Stimulated activated CD8-positive, alpha-beta memory T cell treated with anti-CD3 and anti-CD28 coated beads, Interleukin-15, amount 100 ng/mL, for 1 hour (primary cell): Measurements from ENCODE around the gene S1PR1.
"Not testable (repeated sequence)": the region's sequence is repeated elsewhere in the genome, so short reads cannot be mapped to it uniquely, and the experiment has no call there.

ENCODE experiments used
- DNase-seq: peaks from one replicate; pipeline ENCODE4 v3.0.0-alpha.2; 2020; ENCODE audit warnings: low read depth

Gene S1PR1

DNA sequence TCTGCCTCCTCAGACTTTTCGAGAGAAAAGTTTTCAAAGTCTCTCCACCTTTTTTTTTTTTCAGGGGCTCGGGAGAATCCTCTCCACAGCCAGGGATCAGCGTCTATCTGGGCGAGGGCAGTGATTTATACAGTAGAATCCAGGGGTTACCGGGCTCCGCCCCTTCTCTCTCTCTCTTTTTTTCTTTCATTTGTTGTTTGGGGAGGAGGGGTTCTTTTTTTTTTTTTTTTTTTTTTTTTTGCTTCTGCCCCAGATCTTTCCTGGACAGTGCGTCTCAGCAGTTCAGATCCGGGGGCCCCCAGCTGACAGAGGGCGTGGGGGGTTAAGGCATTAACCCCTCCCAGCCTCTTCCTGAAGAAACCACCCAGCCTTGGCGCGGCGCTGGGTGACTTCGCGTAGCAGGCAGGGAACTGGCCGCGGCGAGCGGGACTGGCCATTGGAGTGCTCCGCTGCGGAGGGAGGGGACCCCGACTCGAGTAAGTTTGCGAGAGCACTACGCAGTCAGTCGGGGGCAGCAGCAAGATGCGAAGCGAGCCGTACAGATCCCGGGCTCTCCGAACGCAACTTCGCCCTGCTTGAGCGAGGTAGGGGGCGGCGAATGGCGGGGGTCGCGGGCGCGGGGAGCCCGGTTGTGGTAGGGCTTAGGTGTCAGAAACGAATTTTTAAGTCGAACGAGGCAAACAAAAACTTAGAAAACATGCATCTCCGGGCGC, at the start of gene S1PR1:
Gene S1PR1 (plus strand): TSS at position 504 of the 713 bp plus-strand sequence. CDS start 1,966 bp downstream, outside the sequence.
- DNase-seq = peak; percentile 47

DNA sequence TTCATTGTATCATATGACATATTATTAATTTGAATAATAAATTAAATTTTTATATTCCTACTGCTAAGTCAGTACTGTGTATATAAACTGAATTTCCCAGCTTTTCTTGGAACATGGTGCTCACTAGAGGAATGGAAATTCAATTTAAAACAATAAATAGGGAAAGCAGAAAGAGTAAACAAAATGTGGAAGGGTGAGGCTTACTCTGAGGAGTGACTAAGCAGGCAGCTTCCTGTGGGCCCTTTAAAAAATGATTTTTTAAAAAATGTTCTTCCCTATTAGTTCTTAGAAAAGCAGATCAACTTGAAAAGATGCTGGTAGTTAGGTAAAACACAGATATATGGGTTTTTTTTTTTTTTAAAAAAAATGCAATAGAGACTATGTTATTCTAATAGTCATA, 49.5 kb upstream of the S1PR1 start:
- DNase-seq = no peak

DNA sequence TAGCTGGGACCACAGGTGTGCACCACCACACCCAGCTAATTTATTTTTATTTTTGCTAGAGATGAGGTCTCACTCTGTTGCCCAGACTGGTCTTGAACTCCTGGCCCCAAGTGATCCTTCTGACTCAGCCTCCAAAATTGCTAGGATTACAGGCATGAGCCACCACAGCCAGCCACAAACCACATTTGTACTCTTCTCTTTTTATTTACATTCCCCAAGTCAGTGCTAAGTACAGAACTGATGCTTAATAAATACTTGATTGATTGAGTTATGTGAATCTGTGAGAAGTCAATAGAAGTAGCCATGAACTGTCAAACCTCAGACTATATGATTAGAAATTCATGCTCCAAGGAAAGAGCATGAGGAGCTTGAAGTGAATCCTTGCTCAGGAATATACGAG, 48.5 kb upstream of the S1PR1 start:
- no peak for DNase-seq

DNA sequence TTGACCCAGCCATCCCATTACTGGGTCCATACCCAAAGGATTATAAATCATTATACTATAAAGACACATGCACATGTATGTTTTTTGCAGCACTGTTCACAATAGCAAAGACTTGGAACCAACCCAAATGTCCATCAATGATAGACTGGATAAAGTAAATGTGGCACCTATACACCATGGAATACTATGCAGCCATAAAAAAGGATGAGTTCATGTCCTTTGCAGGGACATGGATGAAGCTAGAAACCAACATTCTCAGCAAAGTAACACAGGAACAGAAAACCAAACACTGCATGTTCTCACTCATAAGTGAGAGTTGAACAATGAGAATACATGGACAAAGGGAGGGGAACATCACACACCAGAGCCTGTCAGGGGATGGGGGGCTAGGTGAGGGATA, 47.9 kb upstream of the S1PR1 start:
- DNase-seq = not testable (repeated sequence)

DNA sequence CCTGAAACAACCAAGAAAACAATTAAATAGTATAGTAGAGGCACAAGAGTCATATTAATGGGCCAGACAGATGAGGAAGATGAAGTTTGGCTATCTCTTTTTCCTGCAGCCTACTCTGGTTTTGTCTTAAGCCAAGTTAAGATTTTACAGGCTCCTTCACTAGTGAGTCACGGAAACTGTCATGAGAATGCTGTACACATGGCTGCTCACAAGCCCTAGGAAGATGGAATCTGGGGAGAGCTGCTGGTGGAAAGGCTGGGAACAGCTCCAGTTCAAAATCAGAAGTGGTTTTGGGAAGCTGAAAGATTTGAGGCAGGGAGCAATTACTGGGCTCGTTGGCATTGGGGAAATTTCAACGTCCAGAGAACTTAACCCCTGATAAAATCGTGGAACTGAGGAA, 46.4 kb upstream of the S1PR1 start:
- no peak for DNase-seq

DNA sequence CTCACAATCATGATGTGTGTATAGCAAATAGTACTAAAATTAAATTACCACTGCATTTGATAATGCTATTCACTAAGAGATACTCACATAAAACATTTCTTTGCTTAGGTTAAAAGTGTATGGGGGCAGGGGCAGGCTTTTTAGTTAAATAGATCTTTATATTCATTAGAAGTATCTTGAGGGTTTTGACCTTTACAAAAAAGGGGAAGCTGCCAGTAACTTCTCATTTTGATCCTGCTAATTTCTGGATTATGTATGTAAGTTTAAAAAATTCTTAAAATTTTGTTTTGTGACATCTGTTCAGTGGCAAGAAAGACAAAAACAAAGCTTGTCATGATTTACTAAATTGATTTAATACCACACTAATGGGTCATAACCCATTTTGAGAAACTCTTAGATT, 45.8 kb upstream of the S1PR1 start:
- DNase-seq = no peak

DNA sequence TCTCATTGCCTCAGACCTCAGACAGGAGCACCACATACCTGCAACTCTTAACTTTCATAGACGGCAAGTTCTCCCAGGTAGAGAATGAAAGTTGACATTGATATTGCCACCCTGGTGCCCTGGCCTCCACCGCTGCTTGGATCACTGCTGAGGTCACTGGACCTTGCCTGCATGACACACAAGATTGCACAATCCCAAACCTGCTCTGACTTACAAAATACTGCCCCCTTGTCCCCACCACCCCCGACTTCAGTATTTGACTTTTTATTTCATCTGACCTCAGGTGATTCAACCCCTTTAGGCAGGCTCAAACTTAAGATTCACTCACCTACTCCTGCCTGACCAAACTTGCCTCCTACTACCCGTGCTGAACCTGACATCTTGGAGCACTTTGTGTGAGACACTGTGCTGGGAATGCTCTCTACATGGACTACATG, 43.1 kb upstream of the S1PR1 start:
- no peak for DNase-seq

DNA sequence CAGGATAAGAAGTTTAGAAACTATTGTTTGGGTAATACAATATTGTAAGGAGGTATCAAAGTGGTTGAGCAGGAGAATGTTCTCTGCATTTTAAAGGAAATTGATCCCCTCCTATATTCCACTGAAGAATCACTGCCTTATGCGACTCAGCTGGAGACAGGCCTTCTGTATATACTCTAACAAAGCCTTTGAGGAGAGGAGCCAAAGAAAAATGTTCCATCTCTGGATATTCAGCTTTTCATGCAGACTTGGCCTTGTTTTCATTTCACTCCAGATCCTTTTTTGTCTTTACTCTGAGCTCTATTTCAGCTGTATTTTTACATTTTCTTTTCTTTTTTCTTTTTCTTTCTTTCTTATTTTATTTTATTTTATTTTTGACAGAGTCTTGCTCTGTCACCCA, 42.1 kb upstream of the S1PR1 start:
- no peak for DNase-seq

DNA sequence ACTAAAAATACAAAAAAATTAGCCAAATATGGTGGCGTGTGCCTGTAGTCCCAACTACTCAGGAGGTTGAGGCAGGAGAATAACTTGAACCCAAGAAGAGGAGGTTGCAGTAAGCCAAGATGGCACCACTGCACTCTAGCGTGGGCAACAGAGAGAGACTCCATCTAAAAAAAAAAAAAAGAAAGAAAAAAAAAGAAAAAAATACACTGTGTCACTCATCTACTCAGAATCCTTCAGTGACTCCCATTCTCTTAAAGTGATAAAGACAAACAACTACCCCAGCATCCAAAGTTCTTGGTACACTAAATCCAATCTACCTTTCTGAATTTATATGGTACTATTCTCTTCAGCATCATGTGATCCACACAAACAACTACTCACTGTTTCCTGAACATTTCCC, 40.2 kb upstream of the S1PR1 start:
- no peak for DNase-seq

DNA sequence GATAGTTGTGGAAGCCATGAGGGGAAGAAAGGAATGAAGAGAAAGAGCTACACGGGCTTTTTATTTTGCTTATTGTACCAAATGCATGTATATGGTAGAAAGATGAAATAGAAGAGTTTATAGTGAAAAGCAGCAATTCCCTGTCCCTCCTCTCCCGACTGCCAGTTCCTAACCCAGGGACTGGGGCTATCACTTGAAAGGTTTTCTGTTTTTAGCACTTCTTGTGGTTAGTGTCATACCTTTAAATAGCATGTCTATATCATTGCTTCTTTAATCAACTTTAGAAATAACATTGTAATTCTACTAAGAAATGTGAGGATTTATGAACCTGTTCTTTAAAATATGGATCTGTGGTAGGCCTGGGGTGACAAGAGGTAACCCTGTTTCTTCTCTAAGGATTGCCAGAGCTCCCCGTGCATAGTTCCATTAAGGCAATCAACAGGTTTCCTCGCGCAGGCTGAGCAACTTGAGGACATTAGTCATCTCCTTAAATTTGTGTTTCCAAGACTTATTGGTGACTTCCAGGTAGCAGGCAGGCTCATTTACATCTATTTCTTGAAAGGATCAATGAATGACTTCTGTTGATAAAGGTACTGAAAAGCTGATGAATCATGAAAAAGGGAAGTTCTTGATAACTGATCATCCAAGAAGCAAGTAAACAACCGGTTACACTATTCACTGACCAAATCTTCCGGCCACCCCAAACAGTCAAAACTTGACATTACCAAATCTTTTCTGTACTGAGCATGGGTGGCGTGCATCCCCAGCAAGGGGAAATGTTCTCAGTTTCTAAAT, 37.8 kb upstream of the S1PR1 start:
- no peak for DNase-seq

DNA sequence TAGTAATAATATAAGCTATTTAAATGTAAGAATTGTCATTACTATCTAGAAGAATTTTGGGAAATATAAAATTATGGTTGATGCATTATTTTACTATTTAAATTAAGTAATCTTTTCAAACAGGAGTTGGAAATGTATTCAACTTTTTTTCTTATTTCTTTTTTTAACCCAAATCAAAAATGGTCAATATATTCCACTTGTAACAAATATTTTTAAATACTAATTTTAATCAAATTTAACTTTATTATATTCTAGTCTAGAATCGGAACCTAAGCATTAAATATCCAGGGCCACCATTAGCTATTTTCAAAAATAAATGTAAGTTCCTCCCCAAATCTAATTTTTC, 37.2 kb upstream of the S1PR1 start:
- no peak for DNase-seq

DNA sequence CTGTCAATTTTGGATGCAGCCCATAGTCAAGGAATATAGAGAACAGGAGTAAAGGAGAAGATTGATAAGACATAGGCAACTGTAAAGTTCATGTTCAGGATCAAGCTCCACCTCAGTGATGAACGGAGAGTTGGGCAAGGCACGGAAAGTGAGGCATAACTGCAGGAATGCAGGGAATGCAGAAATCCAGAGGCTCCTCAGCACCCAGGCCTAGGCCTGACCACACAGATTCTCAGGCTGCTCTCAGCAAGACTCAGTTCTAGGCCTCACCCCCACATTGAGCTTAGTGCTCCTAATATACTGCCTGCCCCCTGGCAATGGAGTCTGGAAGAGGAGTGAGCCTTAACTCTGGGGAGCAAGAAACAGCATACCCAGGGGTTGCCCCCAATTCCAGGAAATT, 36.3 kb upstream of the S1PR1 start:
- no peak for DNase-seq

DNA sequence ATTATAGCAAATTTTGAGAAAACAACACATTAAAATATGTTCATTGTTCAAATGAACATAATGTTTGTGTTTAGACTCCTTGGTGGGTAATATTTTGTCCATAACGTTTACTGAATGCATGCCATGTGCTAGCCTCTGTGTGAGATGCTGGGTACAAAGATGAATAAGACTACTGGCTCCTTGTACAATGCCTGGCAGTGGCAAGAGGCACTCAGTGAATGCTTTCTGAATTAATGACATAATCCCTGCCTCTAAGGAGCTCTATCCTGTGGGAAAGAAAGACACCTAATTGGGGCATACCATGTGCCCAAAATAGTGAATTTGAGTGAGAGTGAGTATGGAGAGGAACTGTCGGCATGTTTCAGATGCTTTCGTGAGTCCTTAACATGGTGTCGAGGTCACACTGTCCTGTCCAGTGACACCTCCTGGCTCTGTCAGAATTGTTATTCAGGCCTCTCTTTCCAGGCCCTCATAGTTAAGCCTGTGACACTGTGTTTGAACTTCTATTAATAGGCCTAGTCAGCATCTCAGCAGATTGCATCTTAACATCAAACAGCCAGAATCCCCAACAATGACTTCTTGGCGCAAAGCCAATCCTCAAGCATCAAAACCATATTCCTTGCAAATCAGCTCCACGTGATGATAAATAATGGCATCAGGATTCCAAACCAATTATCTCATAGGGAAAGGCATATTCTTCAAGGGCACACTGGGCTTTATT, 32.8 kb upstream of the S1PR1 start:
- no peak for DNase-seq

DNA sequence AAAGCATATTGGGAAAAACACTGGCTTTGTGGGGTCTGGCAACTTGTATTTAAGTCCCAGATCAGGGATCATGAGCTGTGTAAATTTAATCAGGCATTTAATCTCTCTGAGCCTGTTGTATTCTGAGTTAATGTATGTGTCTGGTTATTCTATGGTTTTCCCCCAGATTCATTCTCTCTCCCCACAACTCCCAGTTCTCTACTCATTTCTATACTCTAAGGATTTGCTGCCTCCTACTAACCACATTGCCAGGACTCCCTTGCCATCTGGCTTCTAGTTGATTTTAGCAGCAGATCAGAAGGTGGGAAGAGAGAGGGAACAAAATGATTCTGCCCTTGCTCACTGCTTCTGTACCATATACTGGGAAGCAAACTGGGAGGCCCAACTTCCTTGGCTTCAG, 31.4 kb upstream of the S1PR1 start:
- DNase-seq = no peak

DNA sequence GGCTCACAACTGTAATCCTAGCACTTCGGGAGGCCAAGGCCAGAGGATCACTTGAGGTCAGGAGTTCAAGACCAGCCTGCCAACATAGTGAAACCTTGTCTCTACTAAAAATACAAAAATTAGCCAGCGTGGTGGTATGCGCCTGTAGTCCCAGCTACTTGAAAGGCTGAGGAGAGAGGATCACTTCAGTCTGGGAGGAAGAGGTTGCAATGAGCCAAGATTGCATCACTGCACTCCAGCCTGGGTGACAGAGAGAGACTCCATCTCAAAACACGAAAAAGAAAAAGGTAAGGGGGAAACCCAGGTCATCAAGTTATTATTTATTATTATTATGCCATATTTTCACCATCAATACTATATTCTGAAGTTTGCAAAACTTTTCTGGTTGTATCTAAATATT, 30.7 kb upstream of the S1PR1 start:
- DNase-seq = not testable (repeated sequence)

DNA sequence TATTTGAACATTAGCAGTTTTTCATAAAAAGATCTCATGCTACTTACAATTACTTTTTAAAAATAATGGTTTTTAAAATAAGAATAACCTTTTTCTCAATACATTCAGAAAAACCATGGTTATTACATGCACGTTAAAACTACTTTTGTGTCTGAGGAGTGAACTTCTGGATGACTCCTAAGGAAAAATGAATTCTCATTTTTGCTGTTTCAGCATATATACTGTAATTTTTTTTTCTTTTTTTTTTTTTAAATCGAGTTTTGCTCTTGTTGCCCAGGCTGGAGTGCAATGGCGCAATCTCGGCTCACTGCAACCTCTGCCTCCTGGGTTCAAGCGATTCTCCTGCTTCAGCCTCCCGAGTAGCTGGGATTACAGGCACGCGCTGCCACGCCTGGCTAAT, 29.5 kb upstream of the S1PR1 start:
- DNase-seq = not testable (repeated sequence)

DNA sequence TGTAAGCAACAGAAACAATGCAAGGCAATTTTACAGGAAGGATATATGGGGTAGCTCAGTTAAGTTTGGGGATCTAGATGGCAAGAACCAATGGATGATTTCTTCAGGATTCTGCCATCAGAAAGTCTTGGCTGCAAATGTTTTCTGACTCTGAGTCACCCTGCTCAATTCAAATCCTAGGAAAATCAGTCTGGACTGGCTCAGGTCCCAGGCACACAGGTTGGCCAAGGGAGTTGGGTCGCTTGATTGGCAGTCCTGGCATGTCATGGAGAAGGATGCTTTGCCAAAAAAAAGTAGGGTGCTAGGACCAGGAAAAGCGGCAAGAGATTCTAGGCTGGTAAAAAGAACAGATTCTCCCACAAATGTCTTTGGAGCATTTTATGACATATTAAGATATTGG, 28.9 kb upstream of the S1PR1 start:
- DNase-seq = no peak

DNA sequence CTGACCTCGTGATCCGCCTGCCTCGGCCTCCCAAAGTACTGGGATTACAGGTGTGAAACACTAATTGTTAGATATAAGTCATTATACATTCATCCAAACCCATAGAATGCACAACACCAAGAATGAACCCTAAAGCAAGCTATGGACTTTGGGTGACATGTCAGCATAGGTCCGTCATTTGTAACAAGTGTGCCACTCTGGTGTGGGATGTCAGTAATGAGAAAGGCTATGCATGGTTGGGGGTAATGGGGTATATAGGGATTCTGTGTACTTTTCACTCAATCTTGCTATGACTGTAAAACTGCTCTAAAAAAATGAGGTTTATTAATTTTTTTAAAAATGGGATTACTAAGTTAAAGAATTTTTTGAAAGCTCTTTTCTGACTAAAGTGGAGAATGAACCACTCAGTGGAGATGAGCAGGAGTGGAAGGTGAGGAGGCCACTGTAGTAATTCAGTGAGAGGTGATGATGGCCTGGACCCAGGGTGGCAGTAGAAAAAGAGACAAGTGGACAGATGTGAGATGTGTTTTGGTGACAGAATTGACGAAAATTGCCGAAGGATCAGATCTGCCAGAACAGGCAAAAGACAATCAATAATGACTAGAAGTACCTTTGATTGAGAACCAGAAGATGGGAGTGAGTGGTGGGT, 21.3 kb upstream of the S1PR1 start:
- no peak for DNase-seq

DNA sequence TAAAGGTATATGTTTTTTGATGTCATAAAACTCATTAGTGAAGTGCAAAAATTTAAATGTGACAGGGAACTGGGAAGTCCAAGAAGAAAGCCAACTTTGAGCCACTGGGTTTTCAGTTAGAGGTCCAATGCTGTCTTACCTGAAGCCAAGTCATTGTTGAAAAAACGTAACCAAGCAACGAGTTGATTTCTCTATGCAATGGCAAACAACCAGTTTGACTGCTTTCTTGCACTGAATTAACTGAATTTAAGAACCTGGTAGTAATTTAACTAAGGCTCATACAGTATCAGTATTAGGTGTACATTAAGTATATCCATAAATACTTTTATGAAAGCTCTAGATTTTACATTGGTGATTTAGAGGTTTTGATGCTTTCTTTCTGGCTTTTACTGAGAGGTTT, 20.2 kb upstream of the S1PR1 start:
- no peak for DNase-seq

DNA sequence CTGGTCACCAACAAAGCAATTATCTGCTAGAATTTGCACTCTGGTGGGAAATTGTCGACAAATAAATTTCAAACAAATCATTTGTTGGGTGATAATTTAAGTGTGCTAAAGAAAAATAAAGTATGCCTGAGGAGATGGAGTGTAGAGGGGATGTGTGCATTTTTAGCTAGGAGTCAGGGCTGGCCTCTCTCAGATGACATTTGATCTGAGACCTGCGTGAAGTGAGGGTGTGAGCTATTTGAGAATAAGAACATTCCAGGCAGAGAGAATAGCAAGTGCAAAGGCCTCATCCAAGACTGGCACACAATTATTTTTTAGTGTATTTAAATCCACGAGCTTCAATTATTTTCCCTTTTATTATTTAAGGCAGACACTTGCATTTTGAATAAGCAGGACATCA, 19.7 kb upstream of the S1PR1 start:
- DNase-seq = no peak

DNA sequence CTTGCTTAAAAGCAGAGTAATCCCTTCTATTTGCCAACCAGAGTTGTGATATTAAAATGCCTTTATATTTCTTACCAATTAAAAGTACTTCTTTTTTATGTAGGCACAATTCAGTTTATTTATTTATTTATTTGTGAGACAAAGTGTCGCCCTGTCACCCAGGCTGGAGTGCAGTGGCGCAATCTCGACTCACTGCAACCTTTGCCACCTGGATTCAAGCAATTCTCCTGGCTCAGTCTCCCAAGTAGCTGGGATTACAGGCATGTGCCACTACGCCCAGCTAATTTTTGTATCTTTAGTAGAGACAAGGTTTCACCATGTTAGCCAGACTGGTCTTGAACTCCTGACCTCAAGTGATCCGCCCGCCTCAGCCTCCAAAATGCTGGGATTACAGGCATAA, 17.9 kb upstream of the S1PR1 start:
- DNase-seq = not testable (repeated sequence)
